GM18907 (cell line): ENCODE data around the gene PLEKHA4.

Experiments
- ATAC-seq: cut with Tn5 transposase; IDR thresholded peaks from one replicate; pipeline ENCODE4 v1.9.1; 2021; ENCODE audit warnings: mild to moderate bottlenecking, moderate library complexity; ENCODE audit not compliant: unreplicated experiment

The PLEKHA4 gene

DNA sequence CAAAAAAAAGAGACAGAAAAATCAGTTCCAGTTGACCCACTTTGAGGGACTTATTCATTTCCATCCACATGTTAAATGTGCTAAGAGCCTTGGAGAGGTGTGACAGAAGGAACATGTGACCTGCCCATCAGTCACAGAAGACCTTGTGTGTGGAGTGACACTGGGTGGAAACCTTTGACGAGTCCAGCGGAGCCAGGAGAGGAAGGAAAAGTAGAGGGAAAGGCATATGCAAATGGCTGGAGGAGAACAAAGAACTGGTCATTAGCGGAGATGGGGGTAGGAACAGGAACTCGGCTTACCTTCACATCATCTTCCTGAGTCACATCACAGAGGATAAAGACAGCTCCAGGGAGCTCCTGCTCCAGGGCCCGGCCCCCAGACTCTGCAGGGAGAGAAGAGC is 34.4 kb downstream of the PLEKHA4 start:
- no peak for ATAC-seq

DNA sequence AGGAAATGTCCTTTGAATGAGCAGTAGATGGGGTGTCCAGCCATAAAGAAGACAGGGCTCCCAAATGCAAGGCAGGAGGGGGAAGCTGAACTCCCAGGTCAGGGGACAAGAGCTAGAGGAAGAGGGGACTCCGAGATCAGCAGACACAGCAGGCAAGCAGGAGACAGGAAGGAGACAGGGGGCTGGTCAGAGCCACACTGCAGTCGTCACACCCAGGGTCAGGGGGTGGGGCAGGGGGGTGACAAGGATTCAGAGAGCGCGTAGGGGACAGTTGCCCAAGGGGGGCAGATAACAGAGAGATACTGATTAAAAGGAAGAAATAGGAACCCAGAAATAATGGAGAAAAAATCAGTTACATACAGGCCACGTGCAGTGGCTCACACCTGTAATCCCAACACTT is 35.4 kb downstream of the PLEKHA4 start:
- ATAC-seq: no peak

DNA sequence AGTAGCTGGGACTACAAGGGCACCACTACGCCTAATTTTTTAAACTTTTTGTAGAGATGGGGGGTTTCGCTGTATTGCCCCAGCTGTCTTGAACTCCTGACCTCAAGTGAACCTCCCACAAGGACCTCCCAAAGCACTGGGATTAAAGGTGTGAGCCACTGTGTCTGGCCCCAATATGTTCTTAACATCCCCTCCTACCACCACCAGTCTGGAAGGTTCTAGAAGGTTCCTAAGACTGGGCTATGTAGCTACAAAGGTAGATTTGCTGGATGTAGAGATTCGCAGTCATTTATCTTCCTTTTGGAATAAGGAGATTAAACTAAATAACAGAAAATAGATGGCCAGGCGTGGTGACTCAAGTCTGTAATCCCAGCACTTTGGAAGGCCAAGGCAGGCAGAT is 37.5 kb downstream of the PLEKHA4 start:
- no peak for ATAC-seq

DNA sequence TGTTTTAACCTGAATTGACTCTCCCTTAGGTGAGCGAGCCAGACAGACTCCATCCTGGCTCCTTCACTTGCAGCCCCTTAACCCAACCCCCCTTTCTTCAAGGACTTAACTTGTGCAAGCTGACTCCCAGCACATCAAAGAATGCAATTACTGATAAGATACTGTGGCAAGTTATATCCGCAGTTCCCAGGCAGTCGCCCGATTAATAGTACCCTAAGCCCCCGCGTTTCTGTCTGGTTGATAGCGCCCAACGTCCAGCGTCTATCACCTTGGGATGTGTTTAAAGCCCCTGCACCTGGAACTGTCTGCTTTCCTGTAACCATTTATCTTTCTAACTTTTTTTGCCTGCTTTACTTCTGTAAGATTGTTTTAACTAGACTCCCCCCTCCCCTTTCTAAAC is 38.3 kb downstream of the PLEKHA4 start:
- no peak for ATAC-seq

GRCh38 chr19:48826606-48827020 is 41.8 kb downstream of the PLEKHA4 start:
- no peak for ATAC-seq

GRCh38 chr19:48822514-48822913 is 45.9 kb downstream of the PLEKHA4 start:
- ATAC-seq: no peak

GRCh38 chr19:48821633-48822032 is 46.8 kb downstream of the PLEKHA4 start:
- no peak for ATAC-seq

DNA sequence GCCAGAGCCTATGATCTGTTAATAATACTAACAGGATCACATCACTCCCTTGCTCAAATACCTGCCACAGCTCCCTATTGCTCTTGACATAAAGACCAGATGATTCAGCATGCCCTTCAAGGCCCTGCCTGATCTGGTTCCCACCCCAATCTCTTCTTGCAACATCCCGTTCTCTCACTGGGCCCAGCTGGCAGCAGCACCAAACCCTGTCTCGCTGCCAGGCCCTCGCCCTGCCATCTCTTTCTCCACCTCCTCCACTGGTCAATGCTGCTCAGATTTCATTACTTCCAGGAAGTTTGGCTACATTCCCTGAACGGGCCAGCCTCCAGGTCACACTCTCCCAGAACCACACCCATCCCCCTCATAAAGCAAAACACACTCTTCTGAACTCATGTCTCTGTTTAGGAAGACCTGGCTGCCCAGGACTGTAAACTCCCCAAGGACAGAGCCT is 49.0 kb downstream of the PLEKHA4 start:
- no peak for ATAC-seq

- no peak for ATAC-seq
These were observed 50.1 kb downstream of the PLEKHA4 start for GRCh38 chr19:48818234-48818820.

GRCh38 chr19:48817585-48818124 is 50.8 kb downstream of the PLEKHA4 start:
- no peak for ATAC-seq

GRCh38 chr19:48815870-48816501 is 52.4 kb downstream of the PLEKHA4 start:
- no peak for ATAC-seq

DNA sequence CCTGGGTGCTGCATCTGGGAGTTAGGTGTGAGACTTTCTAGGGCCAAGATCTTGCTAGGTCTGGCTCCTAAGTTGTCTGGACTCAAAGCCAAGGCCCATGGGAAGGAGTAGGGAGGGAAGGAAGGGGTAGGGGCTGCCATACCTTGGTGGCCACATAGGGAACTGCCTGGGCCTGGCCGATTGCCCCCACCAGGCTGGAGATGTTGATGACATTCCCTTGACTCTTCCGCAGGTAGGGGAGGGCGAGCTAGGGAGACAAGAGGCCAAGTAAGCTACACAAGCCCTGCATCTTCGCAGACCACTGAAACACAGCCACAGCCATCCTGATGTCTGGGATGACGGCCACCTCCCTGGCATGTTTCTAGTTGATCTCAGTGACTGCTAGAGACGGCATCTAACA is 53.5 kb downstream of the PLEKHA4 start:
- ATAC-seq: no peak

DNA sequence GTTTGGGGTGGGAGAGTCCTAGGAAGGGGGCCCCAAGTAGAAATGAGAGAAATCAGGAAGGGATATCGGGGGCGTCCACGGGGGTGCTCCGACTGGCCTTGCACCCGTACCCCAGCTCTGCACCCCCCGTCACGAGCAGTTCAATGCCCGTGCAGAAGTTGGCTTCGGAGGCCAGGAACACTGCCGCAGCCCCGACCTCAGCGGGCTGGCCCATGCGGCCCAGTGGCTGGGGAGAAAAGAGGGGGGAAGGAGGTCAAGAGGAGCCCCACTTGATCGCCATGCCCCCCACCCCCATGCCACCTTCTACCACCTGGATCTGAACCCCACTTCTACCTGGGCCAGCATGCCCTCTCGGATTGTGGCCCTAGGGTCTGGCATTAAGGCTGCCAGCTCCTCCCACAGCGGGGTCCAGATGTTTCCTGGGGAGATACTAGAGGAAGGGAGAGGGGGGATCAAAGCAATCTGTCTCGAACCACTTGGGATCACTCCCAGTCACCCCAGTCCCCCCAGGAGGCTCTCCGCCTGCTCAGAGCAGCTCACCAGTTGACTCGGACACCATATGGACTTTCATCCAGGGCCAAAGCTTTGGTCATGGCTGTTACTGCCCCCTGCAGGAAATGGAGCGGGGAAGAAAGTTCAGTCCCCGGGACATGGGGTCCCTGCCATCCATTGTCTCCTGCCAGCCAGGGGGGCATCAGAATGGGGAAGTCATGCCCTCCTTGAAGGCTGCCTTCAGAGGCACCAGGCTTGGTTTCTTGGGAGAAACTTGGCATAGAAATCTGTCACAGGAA is 55.1 kb downstream of the PLEKHA4 start:
- no peak for ATAC-seq

DNA sequence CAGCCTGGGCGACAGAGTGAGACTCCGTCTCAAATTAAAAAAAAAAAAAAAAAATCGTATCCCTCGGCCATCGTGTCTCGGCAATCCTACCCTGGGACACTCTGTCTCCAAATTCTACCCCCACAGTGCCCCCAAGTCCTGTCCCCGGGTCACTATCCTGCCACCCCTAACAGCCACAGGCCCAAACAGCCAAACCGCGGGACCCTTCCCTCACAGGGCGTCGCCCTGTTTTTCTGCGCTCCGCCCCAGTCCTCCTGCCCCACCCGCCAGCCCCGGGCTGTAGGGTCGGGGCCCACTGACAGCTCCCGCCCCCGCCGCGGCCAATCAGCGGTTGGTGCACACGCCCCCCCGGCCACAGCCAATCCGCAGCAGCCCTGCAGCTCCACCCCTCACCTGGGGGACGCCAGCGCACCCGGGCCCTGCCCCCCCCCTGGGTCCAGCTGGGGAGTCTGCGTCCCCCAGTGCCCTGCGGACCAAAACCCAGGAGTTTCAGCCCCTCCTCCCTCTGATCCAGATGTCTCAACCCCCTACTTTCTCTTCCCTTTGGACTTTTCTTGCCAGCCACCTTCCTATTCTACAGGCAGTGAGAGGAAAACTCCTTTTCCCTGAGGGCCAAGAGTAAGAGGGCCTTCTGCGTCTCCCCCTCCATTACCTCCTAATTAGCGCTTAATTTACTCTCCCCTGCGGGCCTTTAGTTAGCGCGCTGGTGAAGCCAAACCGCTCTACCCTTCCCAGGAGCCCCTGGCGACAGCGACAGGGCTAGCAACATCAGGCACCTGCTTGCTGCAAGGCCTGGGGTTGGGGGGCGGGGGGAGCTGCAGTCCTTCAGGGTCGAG is 56.1 kb downstream of the PLEKHA4 start:
- peak; percentile 53 for ATAC-seq

- ATAC-seq: no peak
These were observed 58.3 kb downstream of the PLEKHA4 start for GRCh38 chr19:48810151-48810550.

GRCh38 chr19:48807590-48808308 is 60.7 kb downstream of the PLEKHA4 start:
- no peak for ATAC-seq

GRCh38 chr19:48806818-48807589 is 61.4 kb downstream of the PLEKHA4 start:
- ATAC-seq: no peak

- no peak for ATAC-seq
These were observed 61.9 kb downstream of the PLEKHA4 start for GRCh38 chr19:48806518-48806817.

- no peak for ATAC-seq
These were observed 63.0 kb downstream of the PLEKHA4 start for GRCh38 chr19:48805452-48805851.

- no peak for ATAC-seq
These were observed 63.9 kb downstream of the PLEKHA4 start for GRCh38 chr19:48804496-48804895.
